Measurements from ENCODE around the gene LMTK2. TPM values are rescaled to one million over a fixed set of nuclear protein-coding genes. Genes with fewer than 3 reads are reported as not detected.

Gene LMTK2
- total RNA-seq, 1 donor from 2014 or later, result 32.5 TPM

DNA sequence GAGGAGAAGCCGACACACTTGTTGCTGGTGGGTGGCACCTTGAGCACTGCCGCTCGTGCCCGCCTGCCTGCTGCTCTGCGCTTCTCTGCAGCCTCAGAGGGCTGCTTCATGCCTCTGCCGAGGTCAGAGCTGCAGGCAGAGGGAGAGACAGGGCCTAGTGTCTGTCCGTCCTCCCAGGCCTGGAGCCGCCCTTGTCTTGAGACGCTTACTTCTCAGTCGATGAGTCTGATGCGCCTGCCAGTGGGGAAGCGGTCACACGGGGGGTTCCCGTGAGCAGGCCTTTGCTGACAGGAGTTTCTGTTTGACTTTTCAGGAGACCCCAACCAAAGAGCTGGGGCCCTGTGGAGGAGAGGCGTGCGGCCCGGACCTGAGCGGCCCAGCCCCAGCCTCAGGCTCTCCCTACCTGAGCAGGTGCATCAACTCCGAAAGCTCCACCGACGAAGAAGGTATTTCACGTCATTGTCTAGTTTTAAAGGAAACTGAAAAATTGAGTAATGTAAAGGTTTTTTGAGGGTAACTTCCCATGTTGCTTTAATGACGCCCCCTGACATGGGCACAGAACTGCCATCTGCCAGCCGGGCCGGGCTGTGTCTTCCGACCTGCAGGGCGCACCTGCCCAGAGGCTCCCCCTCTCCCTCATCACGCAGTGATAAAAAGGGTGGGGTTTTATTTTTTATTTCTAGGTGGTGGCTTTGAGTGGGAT, 96.8 kb downstream of the LMTK2 start:
- no peaks in the 10 kb centered on the region for H3K9me3 Mint-ChIP-seq (ENCODE audit: unreplicated experiment)
- TF ChIP-seq, protein P1, sequence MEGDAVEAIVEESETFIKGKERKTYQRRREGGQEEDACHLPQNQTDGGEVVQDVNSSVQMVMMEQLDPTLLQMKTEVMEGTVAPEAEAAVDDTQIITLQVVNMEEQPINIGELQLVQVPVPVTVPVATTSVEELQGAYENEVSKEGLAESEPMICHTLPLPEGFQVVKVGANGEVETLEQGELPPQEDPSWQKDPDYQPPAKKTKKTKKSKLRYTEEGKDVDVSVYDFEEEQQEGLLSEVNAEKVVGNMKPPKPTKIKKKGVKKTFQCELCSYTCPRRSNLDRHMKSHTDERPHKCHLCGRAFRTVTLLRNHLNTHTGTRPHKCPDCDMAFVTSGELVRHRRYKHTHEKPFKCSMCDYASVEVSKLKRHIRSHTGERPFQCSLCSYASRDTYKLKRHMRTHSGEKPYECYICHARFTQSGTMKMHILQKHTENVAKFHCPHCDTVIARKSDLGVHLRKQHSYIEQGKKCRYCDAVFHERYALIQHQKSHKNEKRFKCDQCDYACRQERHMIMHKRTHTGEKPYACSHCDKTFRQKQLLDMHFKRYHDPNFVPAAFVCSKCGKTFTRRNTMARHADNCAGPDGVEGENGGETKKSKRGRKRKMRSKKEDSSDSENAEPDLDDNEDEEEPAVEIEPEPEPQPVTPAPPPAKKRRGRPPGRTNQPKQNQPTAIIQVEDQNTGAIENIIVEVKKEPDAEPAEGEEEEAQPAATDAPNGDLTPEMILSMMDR (IDR thresholded peaks at IDR 0.05; ENCODE audit: unreplicated experiment), result no peak
- no peak overlapping the region for H3K27ac Mint-ChIP-seq (ENCODE audit: unreplicated experiment)
- H3K4me3 Mint-ChIP-seq (ENCODE audit: unreplicated experiment), result no peak overlapping the region
- H3K36me3 Mint-ChIP-seq (ENCODE audit: low read depth, unreplicated experiment), result peaks cover 16% of the 10 kb centered on the region
- peaks cover 5% of the 10 kb centered on the region for H3K27me3 Mint-ChIP-seq (ENCODE audit: unreplicated experiment)
- DNase-seq (ENCODE audit: low spot score), result no peak
- H3K4me1 Mint-ChIP-seq (ENCODE audit: unreplicated experiment), result no peaks in the 10 kb centered on the region

DNA sequence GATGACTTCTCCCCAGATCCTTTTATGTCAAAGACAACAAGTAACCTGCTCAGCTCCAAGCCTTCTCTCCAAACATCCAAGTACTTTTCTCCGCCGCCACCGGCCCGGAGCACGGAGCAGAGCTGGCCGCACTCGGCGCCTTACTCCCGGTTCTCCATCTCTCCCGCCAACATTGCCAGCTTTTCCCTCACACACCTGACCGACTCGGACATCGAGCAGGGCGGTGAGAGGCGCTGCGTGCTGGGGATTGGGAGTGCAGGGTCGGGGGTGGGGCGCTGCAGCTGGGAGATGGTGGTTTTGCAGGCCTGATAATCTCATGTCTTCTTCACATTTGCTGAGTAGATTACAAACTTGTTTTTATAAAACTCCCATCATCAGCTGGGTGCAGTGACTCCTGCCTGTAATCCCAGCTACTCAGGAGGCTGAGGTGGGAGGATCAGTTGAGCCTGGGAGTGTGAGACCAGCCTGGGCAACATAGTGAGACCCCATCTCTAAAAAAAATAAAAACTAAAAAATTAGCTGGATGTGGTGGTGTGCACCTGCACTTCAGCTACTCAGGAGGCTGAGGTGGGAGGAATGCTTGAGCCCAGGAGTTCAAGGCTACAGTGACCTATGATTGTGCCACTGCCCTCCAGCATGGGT, 97.4 kb downstream of the LMTK2 start:
- Mint-ChIP-seq H3K27ac (ENCODE audit: unreplicated experiment) (no peak overlapping the region), H3K36me3 (ENCODE audit: low read depth, unreplicated experiment) (peaks cover 16% of the 10 kb centered on the region), H3K27me3 (ENCODE audit: unreplicated experiment) (peaks cover 5% of the 10 kb centered on the region), H3K9me3 (ENCODE audit: unreplicated experiment) (no peaks in the 10 kb centered on the region), H3K4me3 (ENCODE audit: unreplicated experiment) (no peak overlapping the region), H3K4me1 (ENCODE audit: unreplicated experiment) (no peaks in the 10 kb centered on the region)
- TF ChIP-seq, protein P1 (IDR thresholded peaks at IDR 0.05; ENCODE audit: unreplicated experiment), result no peak
- no peak for DNase-seq (ENCODE audit: low spot score)

DNA sequence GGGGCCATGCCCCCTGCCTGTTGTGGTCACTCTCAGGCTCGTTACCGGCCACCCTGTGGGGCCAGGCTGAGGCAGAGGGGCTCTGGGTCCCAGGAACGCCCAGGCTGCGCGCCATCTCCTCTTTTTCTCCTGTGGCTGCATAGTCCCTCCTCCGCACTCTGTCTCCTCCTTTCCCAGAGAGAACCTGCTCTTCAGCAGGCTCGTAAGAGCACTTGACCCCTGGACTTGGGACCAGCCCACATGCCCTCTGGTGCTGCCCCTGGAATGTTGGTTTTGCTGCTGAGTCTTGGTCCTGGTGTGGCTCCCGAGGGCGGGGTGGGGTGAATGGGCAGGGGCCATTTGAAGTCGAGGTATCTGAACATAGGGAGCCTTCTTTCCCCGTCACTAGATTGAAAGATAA, 98.0 kb downstream of the LMTK2 start:
- Mint-ChIP-seq H3K9me3 (ENCODE audit: unreplicated experiment) (no peaks in the 10 kb centered on the region), H3K27me3 (ENCODE audit: unreplicated experiment) (peaks cover 8% of the 10 kb centered on the region), H3K4me1 (ENCODE audit: unreplicated experiment) (no peaks in the 10 kb centered on the region), H3K4me3 (ENCODE audit: unreplicated experiment) (no peak overlapping the region), H3K27ac (ENCODE audit: unreplicated experiment) (no peak overlapping the region), H3K36me3 (ENCODE audit: low read depth, unreplicated experiment) (peaks cover 16% of the 10 kb centered on the region)
- DNase-seq (ENCODE audit: low spot score), result no peak
- TF ChIP-seq, protein P1 (IDR thresholded peaks at IDR 0.05; ENCODE audit: unreplicated experiment), result no peak

DNA sequence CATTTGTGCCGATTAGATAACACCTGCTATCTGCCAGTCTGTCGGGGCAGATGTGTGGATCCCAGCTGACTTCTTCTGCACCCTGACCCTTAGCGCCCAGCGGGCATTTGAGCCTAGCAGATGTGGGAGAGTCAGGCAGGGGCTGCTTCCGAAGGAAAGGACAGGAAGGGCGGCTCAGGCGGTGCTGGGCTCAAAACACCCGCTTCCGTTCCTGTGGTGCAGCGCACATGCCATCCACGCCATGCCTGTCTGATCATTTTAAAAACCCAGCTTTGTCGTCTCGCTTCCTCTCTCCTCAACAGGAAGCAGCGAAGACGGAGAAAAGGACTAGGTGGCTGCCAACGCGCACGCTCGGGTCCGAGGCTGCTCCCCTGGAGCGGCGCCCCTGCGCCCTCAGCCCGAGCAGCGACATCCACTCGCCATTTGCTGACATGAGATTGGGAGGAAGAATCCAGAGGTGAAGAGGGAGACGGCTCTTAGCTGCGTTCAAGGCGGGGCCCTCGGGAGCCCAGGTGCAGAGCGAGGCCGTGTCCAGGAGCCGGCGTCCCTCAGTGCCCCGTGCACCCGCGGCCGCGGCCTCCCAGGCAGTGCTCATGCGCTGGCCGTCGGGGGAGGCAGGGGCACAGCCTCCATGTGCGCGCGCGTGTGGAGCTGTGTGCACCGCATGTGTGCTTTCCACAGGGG, 98.6 kb downstream of the LMTK2 start:
- peaks cover 16% of the 10 kb centered on the region for H3K36me3 Mint-ChIP-seq (ENCODE audit: low read depth, unreplicated experiment)

More for the DNA sequence above, 98.6 kb downstream of the LMTK2 start:
- peaks cover 11% of the 10 kb centered on the region for H3K27me3 Mint-ChIP-seq (ENCODE audit: unreplicated experiment)
- H3K27ac Mint-ChIP-seq (ENCODE audit: unreplicated experiment), result no peak overlapping the region
- no peaks in the 10 kb centered on the region for H3K4me1 Mint-ChIP-seq (ENCODE audit: unreplicated experiment)
- TF ChIP-seq, protein P1 (IDR thresholded peaks at IDR 0.05; ENCODE audit: unreplicated experiment), result no peak
- peak overlapping the region; percentile 43 for H3K4me3 Mint-ChIP-seq (ENCODE audit: unreplicated experiment)
- no peak for DNase-seq (ENCODE audit: low spot score)
- H3K9me3 Mint-ChIP-seq (ENCODE audit: unreplicated experiment), result no peaks in the 10 kb centered on the region
